SU-DHL-6 (cell line): ENCODE data around the gene CRISPLD2.

Experiments
- EZH2phosphoT487 ChIP-seq: fragments of 200-600 bp; sonication (generic), shearing (Covaris generic); conservative IDR thresholded peaks from 2 replicates; pipeline ENCODE4 v1.6.1; 2018; ENCODE audit warnings: mild to moderate bottlenecking, antibody characterized with exemption, low read length, moderate library complexity, mixed read lengths
- TF ChIP-seq, protein P1 (sequence below): fragments of 200-600 bp; sonication (generic); IDR thresholded peaks from one replicate; pipeline ENCODE4 v1.5.1; 2017; ENCODE audit warnings: antibody characterized with exemption, mild to moderate bottlenecking, low read length, moderate library complexity; ENCODE audit not compliant: insufficient read depth, poor library complexity, severe bottlenecking

- no peak for TF ChIP-seq EZH2phosphoT487
- TF ChIP-seq, protein P1, sequence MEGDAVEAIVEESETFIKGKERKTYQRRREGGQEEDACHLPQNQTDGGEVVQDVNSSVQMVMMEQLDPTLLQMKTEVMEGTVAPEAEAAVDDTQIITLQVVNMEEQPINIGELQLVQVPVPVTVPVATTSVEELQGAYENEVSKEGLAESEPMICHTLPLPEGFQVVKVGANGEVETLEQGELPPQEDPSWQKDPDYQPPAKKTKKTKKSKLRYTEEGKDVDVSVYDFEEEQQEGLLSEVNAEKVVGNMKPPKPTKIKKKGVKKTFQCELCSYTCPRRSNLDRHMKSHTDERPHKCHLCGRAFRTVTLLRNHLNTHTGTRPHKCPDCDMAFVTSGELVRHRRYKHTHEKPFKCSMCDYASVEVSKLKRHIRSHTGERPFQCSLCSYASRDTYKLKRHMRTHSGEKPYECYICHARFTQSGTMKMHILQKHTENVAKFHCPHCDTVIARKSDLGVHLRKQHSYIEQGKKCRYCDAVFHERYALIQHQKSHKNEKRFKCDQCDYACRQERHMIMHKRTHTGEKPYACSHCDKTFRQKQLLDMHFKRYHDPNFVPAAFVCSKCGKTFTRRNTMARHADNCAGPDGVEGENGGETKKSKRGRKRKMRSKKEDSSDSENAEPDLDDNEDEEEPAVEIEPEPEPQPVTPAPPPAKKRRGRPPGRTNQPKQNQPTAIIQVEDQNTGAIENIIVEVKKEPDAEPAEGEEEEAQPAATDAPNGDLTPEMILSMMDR: no peak
These were observed 68.7 kb downstream of the CRISPLD2 start for GRCh38 chr16:84888450-84888849.
